GM13977 (cell line): ENCODE measurements around the gene ALLC.

ENCODE experiments used
- DNase-seq: peaks from one replicate; pipeline ENCODE4 v3.0.0; 2012; ENCODE audit warnings: low spot score
- in situ Hi-C: fragments of 300-500 bp; cut with MboI; formaldehyde crosslinking; loops from one replicate; pipeline ENCODE4 v1.12.0; 2022; ENCODE audit warnings: low sequenced_read_pairs, low pct_unique_long_range_greater_than_20kb, mixed read lengths, inconsistent platforms; ENCODE audit not compliant: unreplicated experiment
- TF ChIP-seq, protein P1 (sequence below): IDR thresholded peaks from 2 replicates; pipeline ENCODE4 v1.5.1; 2012; ENCODE audit warnings: mild to moderate bottlenecking, control low read depth; ENCODE audit not compliant: insufficient read depth; ENCODE audit errors: extremely low read depth, missing control alignments

The ALLC gene

GRCh38 chr2:3737128-3737527 is 79.1 kb downstream of the ALLC start:
- TF ChIP-seq, protein P1, sequence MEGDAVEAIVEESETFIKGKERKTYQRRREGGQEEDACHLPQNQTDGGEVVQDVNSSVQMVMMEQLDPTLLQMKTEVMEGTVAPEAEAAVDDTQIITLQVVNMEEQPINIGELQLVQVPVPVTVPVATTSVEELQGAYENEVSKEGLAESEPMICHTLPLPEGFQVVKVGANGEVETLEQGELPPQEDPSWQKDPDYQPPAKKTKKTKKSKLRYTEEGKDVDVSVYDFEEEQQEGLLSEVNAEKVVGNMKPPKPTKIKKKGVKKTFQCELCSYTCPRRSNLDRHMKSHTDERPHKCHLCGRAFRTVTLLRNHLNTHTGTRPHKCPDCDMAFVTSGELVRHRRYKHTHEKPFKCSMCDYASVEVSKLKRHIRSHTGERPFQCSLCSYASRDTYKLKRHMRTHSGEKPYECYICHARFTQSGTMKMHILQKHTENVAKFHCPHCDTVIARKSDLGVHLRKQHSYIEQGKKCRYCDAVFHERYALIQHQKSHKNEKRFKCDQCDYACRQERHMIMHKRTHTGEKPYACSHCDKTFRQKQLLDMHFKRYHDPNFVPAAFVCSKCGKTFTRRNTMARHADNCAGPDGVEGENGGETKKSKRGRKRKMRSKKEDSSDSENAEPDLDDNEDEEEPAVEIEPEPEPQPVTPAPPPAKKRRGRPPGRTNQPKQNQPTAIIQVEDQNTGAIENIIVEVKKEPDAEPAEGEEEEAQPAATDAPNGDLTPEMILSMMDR, result no peak
- DNase-seq, result no peak
- in situ Hi-C loops, result no loop called here

- TF ChIP-seq, protein P1, result peak; percentile 3
- in situ Hi-C loops, result no loop called here
- DNase-seq, result peak; percentile 36
Measured at GRCh38 chr2:3738454-3738853, 80.5 kb downstream of the ALLC start.

DNA sequence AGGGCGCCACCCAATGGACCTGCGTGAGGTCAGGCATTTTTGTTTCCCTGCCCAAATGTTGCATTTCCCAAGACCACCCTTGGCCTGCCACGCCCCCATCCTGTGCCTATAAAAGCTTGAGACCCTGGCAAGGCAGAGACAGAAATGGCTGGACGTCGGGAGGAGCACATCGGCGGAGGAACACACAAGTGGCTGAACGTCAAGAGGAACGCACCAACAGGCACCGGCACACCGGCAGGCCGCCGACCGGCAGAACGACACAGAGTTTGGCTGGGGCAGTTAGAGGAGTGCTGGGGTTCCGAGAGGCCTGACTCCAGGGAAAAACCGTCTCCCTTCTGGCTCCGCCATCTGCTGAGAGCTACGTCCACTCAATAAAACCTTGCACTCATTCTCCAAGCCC is 81.3 kb downstream of the ALLC start:
- TF ChIP-seq, protein P1, result no peak
- DNase-seq, result no peak
- in situ Hi-C loops, result no loop called here

- TF ChIP-seq, protein P1, result no peak
- in situ Hi-C loops, result no loop called here
Measured at GRCh38 chr2:3741396-3741795, 83.4 kb downstream of the ALLC start.

DNA sequence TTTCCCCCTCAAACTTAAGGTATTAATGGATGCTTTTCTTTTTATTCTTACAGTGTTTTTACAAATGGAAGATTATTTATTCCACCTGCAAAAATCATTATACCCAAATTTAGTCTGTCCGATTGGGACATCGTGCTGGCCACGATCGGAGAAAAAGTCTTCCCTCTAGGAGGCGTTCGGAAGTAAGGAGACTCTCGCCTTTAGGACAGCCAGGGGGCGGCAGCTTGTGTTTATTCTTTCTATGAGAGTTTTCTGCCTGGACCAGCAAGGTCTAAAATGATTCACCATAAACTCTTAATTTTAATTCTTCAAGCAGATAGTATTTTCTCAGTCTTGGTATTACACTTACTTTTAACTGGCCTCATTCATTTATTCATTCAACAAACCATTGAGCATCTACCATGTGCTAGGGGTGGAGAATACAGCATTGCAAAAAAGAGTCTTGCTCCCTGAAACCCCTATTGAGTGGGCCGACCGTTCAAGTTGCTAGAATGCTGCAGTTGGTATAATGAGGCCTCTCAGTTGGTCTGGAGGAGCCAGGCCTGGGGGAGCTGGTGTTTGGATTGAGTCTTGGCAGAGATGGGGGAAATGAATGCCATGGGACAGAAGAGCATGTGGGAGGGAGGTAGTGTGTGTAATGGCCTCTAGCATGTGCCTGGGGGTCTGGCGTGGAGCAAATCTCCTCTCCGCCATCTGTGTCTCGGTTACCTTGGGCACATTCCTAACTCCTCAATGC is 84.0 kb downstream of the ALLC start:
- in situ Hi-C loops, result no loop called here
- no peak for DNase-seq
- TF ChIP-seq, protein P1, result no peak

More at GRCh38 chr2:3741396-3741795, 83.4 kb downstream of the ALLC start:
- no peak for DNase-seq

DNA sequence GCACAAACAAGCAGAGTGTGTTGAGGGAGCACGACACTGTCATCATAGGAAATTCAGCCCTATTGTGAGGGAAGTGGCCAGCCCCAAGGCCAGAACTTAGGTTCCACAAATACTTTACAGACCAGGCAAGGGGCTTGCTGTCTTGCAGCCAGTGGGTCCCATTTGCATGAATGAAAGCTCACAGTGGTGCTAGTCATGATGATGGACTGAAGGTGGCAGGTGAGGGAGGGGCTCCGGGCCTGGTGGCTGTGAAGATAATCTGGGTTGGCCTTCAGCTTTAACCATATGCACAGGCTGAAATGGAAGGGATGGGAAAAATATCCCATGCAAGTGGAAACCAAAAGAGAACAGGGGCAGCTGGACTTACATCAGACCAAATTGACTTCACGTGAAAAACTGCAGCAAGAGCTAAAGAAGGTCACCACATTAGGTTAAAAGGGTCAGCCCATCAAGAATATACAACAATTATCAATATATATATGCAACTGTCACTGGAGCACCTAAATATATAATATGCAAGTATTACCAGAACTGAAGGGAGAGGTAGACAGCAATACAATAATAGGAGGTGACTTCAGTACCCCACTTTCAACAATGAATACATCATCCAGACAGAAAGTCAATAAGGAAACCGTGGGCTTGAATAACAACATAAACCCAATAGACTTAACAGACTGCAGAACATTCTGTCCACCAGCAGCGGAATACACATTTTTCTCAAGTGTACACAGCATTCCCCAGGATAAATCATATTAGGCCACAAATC is 84.9 kb downstream of the ALLC start:
- TF ChIP-seq, protein P1, result no peak
- DNase-seq, result no peak
- in situ Hi-C loops, result no loop called here
